HG03558 (cell line): ENCODE data around the gene DLG2.

Experiments
- ATAC-seq: cut with Tn5 transposase; IDR thresholded peaks from one replicate; pipeline ENCODE4 v1.9.1; 2021; ENCODE audit warnings: moderate number of reproducible peaks; ENCODE audit not compliant: unreplicated experiment; ENCODE audit errors: extremely low read depth

Gene DLG2

DNA sequence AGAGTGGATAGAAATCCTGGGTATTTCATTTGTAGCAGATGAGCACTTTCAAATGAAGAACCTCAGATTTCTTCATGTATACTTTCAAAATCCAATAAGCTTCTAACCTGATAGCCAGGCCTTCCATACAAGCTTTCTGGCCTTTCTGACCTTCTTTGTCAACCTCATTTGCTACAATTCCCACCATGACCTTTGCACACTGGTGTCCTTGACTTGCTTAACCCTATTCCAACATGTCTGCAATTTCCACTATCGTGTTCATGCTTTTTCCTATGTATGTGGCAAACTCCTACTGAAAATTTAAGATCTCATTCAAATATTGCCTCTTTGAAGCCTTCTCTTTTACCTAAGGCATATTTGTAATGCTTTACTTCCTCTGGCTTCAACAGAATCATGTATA is 2098.9 kb downstream of the DLG2 start:
- ATAC-seq: no peak

DNA sequence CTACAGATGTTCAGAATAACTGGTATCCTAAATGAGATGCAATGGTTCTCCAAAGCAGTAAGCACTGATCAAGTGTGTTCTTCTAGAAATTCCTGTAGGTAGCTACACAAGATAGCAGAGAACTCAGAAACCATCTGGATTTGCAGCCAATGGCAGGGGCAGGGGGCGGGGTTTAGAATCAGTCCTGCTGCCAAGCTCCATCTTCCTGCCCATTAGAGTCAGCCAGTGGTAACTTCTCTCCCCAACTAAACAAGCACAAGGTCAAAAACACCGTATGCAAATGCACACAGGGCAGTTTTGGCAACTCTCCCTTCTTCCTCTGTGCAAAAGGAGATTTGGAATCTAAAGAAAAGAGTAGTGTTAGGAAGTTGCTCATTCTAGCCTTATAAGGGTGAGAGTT is 2103.5 kb downstream of the DLG2 start:
- ATAC-seq: no peak

GRCh38 chr11:83522911-83523310 is 2104.2 kb downstream of the DLG2 start:
- ATAC-seq: no peak

DNA sequence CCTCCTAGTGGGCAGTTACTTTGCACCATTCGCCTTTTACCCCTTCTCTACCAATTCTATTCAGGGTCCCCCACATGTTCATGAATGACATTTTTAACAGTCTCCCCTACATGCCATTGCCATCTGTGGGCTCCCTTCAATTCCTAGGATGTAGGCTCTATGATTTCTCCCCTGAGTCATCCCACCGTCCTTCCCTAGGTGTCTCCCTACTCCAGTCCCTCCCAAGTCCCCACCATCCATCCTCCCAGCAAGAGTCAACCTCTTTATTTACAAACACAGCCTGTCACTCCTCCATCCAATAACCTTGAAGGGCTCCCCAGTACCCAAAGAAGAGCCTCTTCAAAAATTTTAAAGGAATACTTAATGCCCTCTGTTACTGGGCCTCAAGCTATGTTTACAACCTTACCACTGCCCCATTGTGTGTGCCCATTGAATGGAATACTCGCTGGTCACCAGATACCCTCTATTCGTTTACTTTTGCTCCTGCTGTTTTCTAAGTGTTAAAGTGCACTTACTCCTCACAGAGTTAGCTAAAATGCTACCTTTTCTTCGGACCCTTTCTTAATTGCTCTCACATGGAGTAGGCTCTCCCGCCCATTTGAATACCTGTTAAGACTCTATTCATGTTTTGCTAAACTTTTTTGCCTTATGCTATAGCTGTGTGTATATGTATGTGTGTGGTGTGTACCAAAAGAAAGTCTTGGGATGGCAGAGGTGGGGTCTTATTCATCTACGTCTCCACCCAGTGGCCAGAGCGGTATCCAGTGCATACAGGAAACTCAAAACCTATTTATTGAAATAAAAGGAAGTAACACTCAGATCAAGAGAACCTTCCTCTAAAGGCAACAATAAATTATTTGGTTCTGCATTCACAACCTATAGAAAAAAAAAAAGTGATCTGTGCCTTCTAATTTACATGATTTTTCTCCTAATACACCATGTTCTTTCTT is 2105.2 kb downstream of the DLG2 start:
- no peak for ATAC-seq

GRCh38 chr11:83520849-83521248 is 2106.3 kb downstream of the DLG2 start:
- no peak for ATAC-seq

DNA sequence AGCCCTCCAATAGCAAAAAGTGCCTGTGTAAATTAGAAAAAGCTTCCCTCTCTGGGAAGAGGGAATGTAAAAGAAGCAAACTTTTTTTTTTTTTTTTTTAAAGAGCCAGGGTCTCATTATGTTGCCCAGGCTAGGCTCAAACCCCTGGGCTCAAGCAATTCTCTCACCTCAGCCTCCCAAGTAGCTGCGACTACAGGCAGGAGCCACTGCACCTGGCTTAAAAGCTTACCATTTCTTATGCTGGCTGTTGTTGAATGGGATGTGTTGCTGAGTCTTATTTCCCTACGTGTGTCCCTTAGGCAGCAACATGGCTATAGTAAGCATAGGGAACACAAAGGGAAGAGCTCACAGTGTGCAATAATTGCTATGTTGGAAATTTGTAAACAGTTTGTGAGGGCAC is 2115.5 kb downstream of the DLG2 start:
- ATAC-seq: no peak

GRCh38 chr11:83510530-83511460 is 2116.3 kb downstream of the DLG2 start:
- no peak for ATAC-seq

GRCh38 chr11:83508804-83509203 is 2118.3 kb downstream of the DLG2 start:
- ATAC-seq: no peak

DNA sequence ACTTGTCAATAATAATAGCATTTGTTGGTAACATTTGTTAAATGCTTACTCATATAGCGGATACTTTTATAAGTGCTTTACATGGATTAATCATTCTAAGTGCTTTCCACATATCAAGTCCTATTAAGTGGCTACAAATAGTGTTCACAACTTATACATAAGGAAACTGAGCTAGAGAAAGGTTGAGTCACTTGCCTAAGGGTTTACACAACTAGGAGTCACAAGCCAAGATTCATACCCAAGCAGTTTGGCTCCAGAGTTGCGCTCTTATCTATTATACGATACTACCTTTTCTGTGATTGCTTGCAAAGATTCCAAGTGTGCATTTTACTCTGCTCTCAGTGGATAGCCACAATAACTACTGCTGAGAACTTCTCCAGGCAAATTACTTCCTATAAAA is 2125.1 kb downstream of the DLG2 start:
- no peak for ATAC-seq

DNA sequence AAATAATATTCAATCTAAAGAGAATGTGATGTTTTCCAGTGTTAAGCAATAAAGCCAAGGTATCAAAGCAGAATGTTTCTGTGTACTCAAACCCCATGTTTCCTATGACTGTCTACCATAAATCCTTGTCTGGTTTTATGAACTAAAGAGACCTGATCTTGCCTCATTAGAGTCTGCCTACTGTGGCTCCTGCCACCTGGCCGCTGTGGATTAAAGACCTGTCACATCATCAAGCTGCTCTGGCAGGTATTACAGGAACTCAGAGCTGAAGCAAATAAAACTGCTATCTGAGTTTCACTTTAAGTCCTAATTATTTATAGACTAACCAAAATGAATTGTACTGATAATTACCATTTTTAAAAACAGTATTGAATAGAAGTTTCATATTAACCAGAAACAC is 2133.2 kb downstream of the DLG2 start:
- no peak for ATAC-seq

DNA sequence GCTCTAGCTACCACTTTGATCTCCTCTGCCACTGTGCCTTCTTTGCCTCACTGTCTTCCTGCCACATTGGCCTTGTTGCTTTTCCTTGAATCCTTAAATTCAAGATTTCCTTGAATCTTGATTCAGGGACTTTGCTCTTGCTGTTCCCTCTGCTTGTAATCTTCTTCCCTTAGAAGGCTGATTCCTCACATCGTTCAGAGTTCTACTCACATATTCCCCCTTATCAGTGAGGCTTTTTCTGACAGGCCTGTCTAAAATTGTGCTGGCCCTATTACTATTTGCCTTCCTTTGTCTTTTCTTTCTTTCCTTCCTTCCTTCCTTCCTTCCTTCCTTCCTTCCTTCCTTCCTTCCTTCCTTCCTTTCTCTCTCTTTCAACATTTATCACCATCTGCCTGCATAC is 2134.1 kb downstream of the DLG2 start:
- ATAC-seq: no peak

DNA sequence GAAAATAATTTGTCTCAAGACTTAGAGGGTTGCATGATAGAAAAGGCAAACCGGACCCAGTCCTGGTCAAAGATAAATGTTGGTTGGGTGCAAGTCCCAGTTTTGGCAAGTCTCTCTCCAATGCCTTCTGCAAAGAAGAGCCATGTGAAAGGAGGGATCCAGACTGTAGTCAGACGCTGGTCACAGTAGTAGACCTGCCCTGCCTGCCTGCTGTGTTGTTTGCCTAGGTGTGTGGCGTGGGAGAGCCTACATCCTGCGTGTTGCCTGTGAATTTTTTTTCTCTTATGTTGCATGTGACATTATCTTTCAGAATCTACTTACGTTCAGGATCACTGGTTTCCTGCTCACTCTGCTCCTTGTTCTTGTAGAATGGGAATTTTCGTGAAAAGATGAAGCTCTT is 2143.3 kb downstream of the DLG2 start:
- no peak for ATAC-seq

DNA sequence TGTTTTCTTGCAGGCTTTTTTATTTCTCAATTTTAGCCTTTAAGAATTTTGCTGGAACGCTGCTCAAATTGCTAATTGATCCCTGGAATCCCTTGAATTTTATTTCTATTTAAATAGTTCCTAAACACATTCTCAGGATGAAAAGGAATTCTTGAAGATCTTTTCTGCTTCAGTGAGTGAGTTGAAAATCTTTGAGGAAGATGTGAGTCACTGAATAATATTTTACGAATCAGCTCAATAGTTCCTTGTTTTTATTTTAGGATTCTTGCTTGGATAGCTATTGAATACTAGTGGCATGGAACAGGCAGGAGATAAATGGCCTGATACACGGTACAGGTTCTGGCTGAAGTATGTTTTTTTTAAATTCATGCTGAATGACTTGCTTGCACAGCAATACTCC is 2146.3 kb downstream of the DLG2 start:
- ATAC-seq: no peak

DNA sequence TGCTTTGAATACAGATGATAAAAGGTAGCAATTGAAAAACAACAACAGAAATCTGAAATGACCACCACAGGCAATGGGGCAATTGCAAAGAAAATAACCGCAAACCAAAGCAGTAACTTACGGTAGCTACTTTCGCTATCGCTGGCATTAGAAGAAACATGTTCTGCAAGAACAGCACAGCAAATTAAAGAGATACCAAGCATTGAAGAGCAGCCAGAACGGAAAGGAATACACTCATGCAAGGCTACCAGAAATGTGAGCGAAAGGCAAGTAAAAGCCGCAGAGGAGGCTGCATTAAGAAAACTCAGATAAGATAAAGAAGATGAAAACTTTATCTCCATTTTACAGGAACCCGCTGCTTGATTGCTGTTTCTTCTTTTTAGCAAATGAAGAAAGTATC is 2146.9 kb downstream of the DLG2 start:
- ATAC-seq: no peak

GRCh38 chr11:83477772-83478171 is 2149.4 kb downstream of the DLG2 start:
- no peak for ATAC-seq

DNA sequence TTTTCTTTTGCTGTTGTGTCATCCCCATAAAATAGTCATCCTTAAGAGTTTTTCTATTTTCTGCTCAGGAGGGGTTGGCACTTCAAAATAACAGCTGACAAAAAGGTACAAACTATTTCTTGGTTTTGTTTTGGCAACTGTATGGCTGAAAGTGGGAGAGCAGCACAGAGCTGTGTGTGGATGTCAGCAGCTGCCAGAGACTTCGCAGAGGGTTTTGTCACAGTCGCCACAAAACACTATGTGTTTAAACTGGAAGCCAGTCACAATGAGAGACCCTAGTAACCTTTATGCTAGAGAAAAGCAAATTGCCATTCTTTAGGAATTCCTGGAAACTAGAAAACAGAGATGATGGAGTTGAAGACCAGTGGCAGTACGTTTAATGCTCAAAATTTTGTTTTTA is 2151.4 kb downstream of the DLG2 start:
- no peak for ATAC-seq

DNA sequence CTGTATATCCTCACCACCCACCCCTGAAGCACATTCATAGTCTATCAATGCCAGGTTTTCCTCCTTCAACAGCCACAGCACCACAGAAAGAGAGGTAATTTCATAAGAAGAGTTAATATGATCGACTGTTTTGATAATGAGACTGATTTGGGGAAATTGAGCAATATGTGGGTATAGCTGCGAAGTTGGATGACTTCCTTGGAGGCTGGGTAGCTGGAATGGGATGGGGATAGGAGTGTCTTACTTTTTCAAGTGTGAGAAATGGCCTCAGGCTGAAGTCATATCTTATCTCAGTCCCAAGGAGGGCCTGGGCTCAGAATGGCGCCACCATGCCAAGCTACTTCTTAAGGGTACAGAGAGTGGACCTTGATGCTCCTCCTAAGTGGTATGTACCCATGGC is 2153.4 kb downstream of the DLG2 start:
- ATAC-seq: no peak

- ATAC-seq: no peak
Observed at GRCh38 chr11:83472806-83473205, 2154.3 kb downstream of the DLG2 start.

- no peak for ATAC-seq
Observed at GRCh38 chr11:83471831-83472727, 2155.1 kb downstream of the DLG2 start.

GRCh38 chr11:83467837-83468236 is 2159.3 kb downstream of the DLG2 start:
- no peak for ATAC-seq
